IMR-90 (cell line): ENCODE measurements around the gene ANKMY1. TPM values are rescaled to one million over a fixed set of nuclear protein-coding genes. Genes with fewer than 3 reads are reported as not detected.

Source experiments
- ATAC-seq: fragments of 200-7000 bp; cut with Tn5 transposase; 2 replicates; pipeline ENCODE4 v1.9.1; 2020; ENCODE audit warnings: low read depth, mild to moderate bottlenecking, moderate library complexity
- BruUV-seq: library from RNA; stranded (reverse); fragments of 400-500 nt; replicated peaks from 2 replicates; lab custom pipeline; 2021; lab: Mats Ljungman, UMichigan
- CTCF ChIA-PET: fragments of 300-600 bp; formaldehyde crosslinking; extraction: SDS; loops from one replicate; lab custom pipeline; 2021; ENCODE audit warnings: antibody characterized with exemption; lab: Yijun Ruan, JAX
- POLR2A ChIA-PET: fragments of 300-600 bp; sonication (Branson Sonifier 250); formaldehyde crosslinking; loops from one replicate; lab custom pipeline; 2022; ENCODE audit warnings: antibody characterized with exemption; ENCODE audit not compliant: unreplicated experiment; lab: Charles Lee
- DNase-seq: peaks from one replicate; pipeline ENCODE4 v3.0.0; 2013
- H2AFZ ChIP-seq: replicated peaks from 2 replicates; pipeline ENCODE3; 2013; ENCODE audit warnings: low read length, mild to moderate bottlenecking; ENCODE audit not compliant: poor library complexity
- H2AK5ac ChIP-seq: 2 replicates; pipeline ENCODE4 v1.6.1; 2013; ENCODE audit warnings: low read depth, low read length, inconsistent platforms
- H2AK9ac ChIP-seq: replicated peaks from 2 replicates; pipeline ENCODE3; 2013; ENCODE audit warnings: mild to moderate bottlenecking, low read depth, low read length, moderate library complexity; ENCODE audit not compliant: poor library complexity
- H2BK120ac ChIP-seq: 2 replicates; pipeline ENCODE4 v1.6.1; 2013; ENCODE audit warnings: low read depth, low read length, inconsistent platforms
- H2BK15ac ChIP-seq: 3 replicates; pipeline ENCODE4 v1.6.1; 2013; ENCODE audit warnings: low read depth, low read length, inconsistent platforms
- H2BK20ac ChIP-seq: 2 replicates; pipeline ENCODE4 v1.6.1; 2013; ENCODE audit warnings: low read depth, mild to moderate bottlenecking, inconsistent platforms, low read length, moderate library complexity
- H2BK5ac ChIP-seq: 2 replicates; pipeline ENCODE4 v1.6.1; 2013; ENCODE audit warnings: mild to moderate bottlenecking, low read depth, low read length, inconsistent platforms; ENCODE audit not compliant: poor library complexity, severe bottlenecking
- H3K14ac ChIP-seq: replicated peaks from 2 replicates; pipeline ENCODE4 v1.6.1; 2013; ENCODE audit warnings: low read depth, low read length, inconsistent platforms
- H3K18ac ChIP-seq: 2 replicates; pipeline ENCODE4 v1.6.1; 2013; ENCODE audit warnings: low read depth, low read length, control low read depth
- H3K23ac ChIP-seq: 2 replicates; pipeline ENCODE4 v1.6.1; 2013; ENCODE audit warnings: low read depth, low read length, inconsistent platforms
- H3K27ac ChIP-seq: 2 replicates; pipeline ENCODE4 v1.5.1; 2013; ENCODE audit warnings: mild to moderate bottlenecking, control low read depth, low read length; ENCODE audit not compliant: insufficient read depth
- H3K27me3 ChIP-seq: 2 replicates; pipeline ENCODE4 v1.6.1; 2013; ENCODE audit warnings: low read length; ENCODE audit not compliant: control insufficient read depth, insufficient read depth
- H3K36me3 ChIP-seq: 2 replicates; pipeline ENCODE4 v1.6.1; 2013; ENCODE audit warnings: low read length, mixed read lengths; ENCODE audit not compliant: control insufficient read depth, insufficient read depth
- H3K4ac ChIP-seq: 2 replicates; pipeline ENCODE4 v1.6.1; 2013; ENCODE audit warnings: low read depth, low read length, inconsistent platforms
- H3K4me1 ChIP-seq: 2 replicates; pipeline ENCODE4 v1.6.1; 2013; ENCODE audit warnings: low read length, mixed read lengths; ENCODE audit not compliant: control insufficient read depth, insufficient read depth
- H3K4me2 ChIP-seq: 2 replicates; pipeline ENCODE4 v1.6.1; 2013; ENCODE audit warnings: low read depth, mild to moderate bottlenecking, control low read depth, low read length, moderate library complexity
- H3K4me3 ChIP-seq: 2 replicates; pipeline ENCODE4 v1.5.1; 2013; ENCODE audit warnings: low read depth, mild to moderate bottlenecking, control low read depth, low read length, moderate library complexity; ENCODE audit not compliant: insufficient read depth
- H3K56ac ChIP-seq: 2 replicates; pipeline ENCODE4 v1.6.1; 2013; ENCODE audit warnings: low read length, inconsistent platforms; ENCODE audit not compliant: insufficient read depth; ENCODE audit errors: extremely low read depth
- H3K79me1 ChIP-seq, 2 experiments: 2 replicates each; pipeline ENCODE4 v1.6.1; 2013; ENCODE audit warnings: low read length in 2 of 2, inconsistent platforms in 1 of 2, low read depth in 1 of 2
- H3K9ac ChIP-seq: 2 replicates; pipeline ENCODE4 v1.6.1; 2013; ENCODE audit warnings: low read depth, low read length, control low read depth
- H3K9me1 ChIP-seq: 2 replicates; pipeline ENCODE4 v1.6.1; 2013; ENCODE audit warnings: low read length, inconsistent platforms; ENCODE audit not compliant: insufficient read depth
- H3K9me3 ChIP-seq: 2 replicates; pipeline ENCODE4 v1.6.1; 2013; ENCODE audit warnings: low read length; ENCODE audit not compliant: control insufficient read depth, insufficient read depth
- H4K20me1 ChIP-seq: 2 replicates; pipeline ENCODE4 v1.6.1; 2013; ENCODE audit warnings: low read length, inconsistent platforms; ENCODE audit not compliant: insufficient read depth
- H4K5ac ChIP-seq: 2 replicates; pipeline ENCODE4 v1.6.1; 2013; ENCODE audit warnings: mild to moderate bottlenecking, low read depth, low read length, control low read depth
- H4K8ac ChIP-seq, 2 experiments: 2 replicates each; pipeline ENCODE4 v1.6.1; 2013; ENCODE audit warnings: low read depth in 2 of 2, low read length in 2 of 2, control low read depth in 1 of 2, inconsistent platforms in 1 of 2
- H4K91ac ChIP-seq: 2 replicates; pipeline ENCODE4 v1.6.1; 2013; ENCODE audit warnings: low read depth, low read length, inconsistent platforms; ENCODE audit not compliant: insufficient read depth
- BHLHE40 ChIP-seq: fragments of 150-350 bp; IDR thresholded peaks from 2 replicates; pipeline ENCODE4 v1.6.1; 2016; ENCODE audit warnings: mild to moderate bottlenecking, low read depth, low read length
- CHD1 ChIP-seq: IDR thresholded peaks from 2 replicates; pipeline ENCODE4 v1.6.1; 2012; ENCODE audit warnings: low read depth, low read length, improper control_type of control experiment
- FOS ChIP-seq: fragments of 150-350 bp; IDR thresholded peaks from 2 replicates; pipeline ENCODE4 v1.6.1; 2016; ENCODE audit warnings: low read depth, low read length
- MXI1 ChIP-seq: IDR thresholded peaks from 2 replicates; pipeline ENCODE4 v1.6.1; 2012; ENCODE audit warnings: low read depth, mild to moderate bottlenecking, low read length, moderate library complexity, borderline replicate concordance
- WGBS, 2 experiments: methylation state at CpG; one replicate each; pipeline versions ENCODE4 v1.1.5 to v1.1.7; 2013; ENCODE audit warnings: missing lambda C conversion rate in 2 of 2; ENCODE audit not compliant: insufficient read length in 1 of 2; ENCODE audit errors: extremely low coverage in 2 of 2; 5-methylcytosine and 5-hydroxymethylcytosine counted together
- dilution Hi-C: fragments of 300-500 bp; cut with HindIII; formaldehyde crosslinking; loops from one replicate; pipeline ENCODE4 v1.14.3; 2018; ENCODE audit warnings: low sequenced_read_pairs; ENCODE audit not compliant: unreplicated experiment
- in situ Hi-C: fragments of 300-500 bp; cut with MboI; formaldehyde crosslinking; loops from 3 replicates; pipeline ENCODE4 v1.14.3; 2019; ENCODE audit warnings: low sequenced_read_pairs, inconsistent platforms, mixed read lengths
- intact Hi-C: fragments of 100-400 bp; cut with micrococcal nuclease; formaldehyde crosslinking; loops from 2 replicates; pipeline ENCODE4 v1.10.0; 2022
- polyA plus RNA-seq, 3 experiments: library from polyadenylated mRNA; depleted of rRNA; stranded (reverse); fragments of >200 nt; gene quantifications; 2 replicates each; pipeline ENCODE4 v1.2.3, GENCODE V29; 2012; ENCODE audit warnings: low replicate concordance in 1 of 3
- total RNA-seq: library from RNA; depleted of rRNA; stranded (reverse); fragments of >200 nt; gene quantifications from 2 replicates; pipeline ENCODE4 v1.2.3, GENCODE V29; 2012
- TF ChIP-seq, protein P1 (sequence below): fragments of 150-350 bp; IDR thresholded peaks from 2 replicates; pipeline ENCODE4 v1.6.1; 2017; ENCODE audit warnings: mild to moderate bottlenecking, antibody characterized with exemption, low read length, low read depth
- TF ChIP-seq, protein P2 (sequence below): conservative IDR thresholded peaks from 2 replicates; pipeline ENCODE4 v1.5.1; 2012; ENCODE audit warnings: mild to moderate bottlenecking, low read depth, low read length, improper control_type of control experiment
- TF ChIP-seq, protein P3 (sequence below): fragments of 150-350 bp; IDR thresholded peaks from 2 replicates; pipeline ENCODE4 v1.6.1; 2016; ENCODE audit warnings: low read depth, mild to moderate bottlenecking, low read length, moderate library complexity, borderline replicate concordance

Gene ANKMY1
- total and polyA plus RNA-seq, 2 of the 4 experiments (the other 2 are of a cell fraction) = 2.9 to 5.5 TPM

- H2BK120ac ChIP-seq = no peak overlapping the region
- no CpG with 5 or more reads among the region's 4 CpGs for WGBS, 2 experiments
- no TSS peak for BruUV-seq
- no peak overlapping the region for H4K8ac ChIP-seq
- DNase-seq = no peak
- no peak overlapping the region for H2AK5ac ChIP-seq
- H4K91ac ChIP-seq = no peak overlapping the region
- H2BK15ac ChIP-seq = no peak overlapping the region
- H4K20me1 ChIP-seq = peaks cover 27% of the 10 kb centered on the region
- peak overlapping the region; percentile 10 for H2AFZ ChIP-seq
- no peak overlapping the region for H4K5ac ChIP-seq
- intact Hi-C loops = no loop called here
- peaks cover 21% of the 10 kb centered on the region for H3K4me1 ChIP-seq
- H3K9ac ChIP-seq = no peak overlapping the region
- no peak overlapping the region for H2BK5ac ChIP-seq
- H3K23ac ChIP-seq = no peak overlapping the region
- H3K9me3 ChIP-seq = peaks cover 2% of the 10 kb centered on the region; the same call in 1 of the 2 replicates
- no peak for ATAC-seq
- no peak overlapping the region for H3K14ac ChIP-seq
- H3K4me3 ChIP-seq = no peak overlapping the region
- H3K9me1 ChIP-seq = peaks cover 32% of the 10 kb centered on the region
- CTCF ChIA-PET = no interaction called here
- no peak overlapping the region; the same call in 1 of the 2 replicates for H3K4me2 ChIP-seq
- in situ Hi-C loops = no loop called here
- no peak overlapping the region for H3K4ac ChIP-seq
- dilution Hi-C loops = no loop called here
- no peak overlapping the region for H3K18ac ChIP-seq
- TF ChIP-seq BHLHE40 (no peak), CHD1 (no peak), MXI1 (no peak), FOS (no peak)
- TF ChIP-seq, protein P1, sequence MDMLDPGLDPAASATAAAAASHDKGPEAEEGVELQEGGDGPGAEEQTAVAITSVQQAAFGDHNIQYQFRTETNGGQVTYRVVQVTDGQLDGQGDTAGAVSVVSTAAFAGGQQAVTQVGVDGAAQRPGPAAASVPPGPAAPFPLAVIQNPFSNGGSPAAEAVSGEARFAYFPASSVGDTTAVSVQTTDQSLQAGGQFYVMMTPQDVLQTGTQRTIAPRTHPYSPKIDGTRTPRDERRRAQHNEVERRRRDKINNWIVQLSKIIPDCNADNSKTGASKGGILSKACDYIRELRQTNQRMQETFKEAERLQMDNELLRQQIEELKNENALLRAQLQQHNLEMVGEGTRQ = no peak
- TF ChIP-seq, protein P2, sequence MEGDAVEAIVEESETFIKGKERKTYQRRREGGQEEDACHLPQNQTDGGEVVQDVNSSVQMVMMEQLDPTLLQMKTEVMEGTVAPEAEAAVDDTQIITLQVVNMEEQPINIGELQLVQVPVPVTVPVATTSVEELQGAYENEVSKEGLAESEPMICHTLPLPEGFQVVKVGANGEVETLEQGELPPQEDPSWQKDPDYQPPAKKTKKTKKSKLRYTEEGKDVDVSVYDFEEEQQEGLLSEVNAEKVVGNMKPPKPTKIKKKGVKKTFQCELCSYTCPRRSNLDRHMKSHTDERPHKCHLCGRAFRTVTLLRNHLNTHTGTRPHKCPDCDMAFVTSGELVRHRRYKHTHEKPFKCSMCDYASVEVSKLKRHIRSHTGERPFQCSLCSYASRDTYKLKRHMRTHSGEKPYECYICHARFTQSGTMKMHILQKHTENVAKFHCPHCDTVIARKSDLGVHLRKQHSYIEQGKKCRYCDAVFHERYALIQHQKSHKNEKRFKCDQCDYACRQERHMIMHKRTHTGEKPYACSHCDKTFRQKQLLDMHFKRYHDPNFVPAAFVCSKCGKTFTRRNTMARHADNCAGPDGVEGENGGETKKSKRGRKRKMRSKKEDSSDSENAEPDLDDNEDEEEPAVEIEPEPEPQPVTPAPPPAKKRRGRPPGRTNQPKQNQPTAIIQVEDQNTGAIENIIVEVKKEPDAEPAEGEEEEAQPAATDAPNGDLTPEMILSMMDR = no peak
- TF ChIP-seq, protein P3, sequence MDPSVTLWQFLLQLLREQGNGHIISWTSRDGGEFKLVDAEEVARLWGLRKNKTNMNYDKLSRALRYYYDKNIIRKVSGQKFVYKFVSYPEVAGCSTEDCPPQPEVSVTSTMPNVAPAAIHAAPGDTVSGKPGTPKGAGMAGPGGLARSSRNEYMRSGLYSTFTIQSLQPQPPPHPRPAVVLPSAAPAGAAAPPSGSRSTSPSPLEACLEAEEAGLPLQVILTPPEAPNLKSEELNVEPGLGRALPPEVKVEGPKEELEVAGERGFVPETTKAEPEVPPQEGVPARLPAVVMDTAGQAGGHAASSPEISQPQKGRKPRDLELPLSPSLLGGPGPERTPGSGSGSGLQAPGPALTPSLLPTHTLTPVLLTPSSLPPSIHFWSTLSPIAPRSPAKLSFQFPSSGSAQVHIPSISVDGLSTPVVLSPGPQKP = no peak
- H3K27me3 ChIP-seq = no peaks in the 10 kb centered on the region
- peak overlapping the region; percentile 37 for H2AK9ac ChIP-seq
- H3K56ac ChIP-seq = no peak overlapping the region
- H2BK20ac ChIP-seq = no peak overlapping the region
- POLR2A ChIA-PET = interaction anchor here (0.5 kb wide), 1 partner anchor 112 kb away, joined by 12 read pairs; no protein-coding TSS in a partner anchor
- no peak overlapping the region for H3K27ac ChIP-seq
- H3K36me3 ChIP-seq = peaks cover 3% of the 10 kb centered on the region
- H3K79me1 ChIP-seq = peaks cover 34 to 80% of the 10 kb centered on the region in 2 experiments
Measured at GRCh38 chr2:240584486-240585031, 26.8 kb upstream of the ANKMY1 start.
